NB4 (cell line): ENCODE results near the gene LRRK1.

ENCODE experiments used
- DNase-seq: peaks from one replicate; pipeline ENCODE4 v3.0.0; 2010; ENCODE audit warnings: low read depth
- H3K4me3 ChIP-seq: one replicate; pipeline ENCODE4 v1.5.1; 2011; ENCODE audit warnings: mild to moderate bottlenecking, low read depth, low read length, moderate library complexity
- CTCF ChIP-seq: IDR thresholded peaks from one replicate; pipeline ENCODE4 v1.5.1; 2012; ENCODE audit warnings: low read depth, low read length
- MAX ChIP-seq: IDR thresholded peaks from 2 replicates; pipeline ENCODE4 v1.6.1; 2011; ENCODE audit warnings: low read depth, low read length
- MYC ChIP-seq: IDR thresholded peaks from 2 replicates; pipeline ENCODE4 v1.6.1; 2011; ENCODE audit warnings: low read depth, low read length
- POLR2A ChIP-seq: IDR thresholded peaks from 2 replicates; pipeline ENCODE4 v1.6.1; 2011; ENCODE audit warnings: mild to moderate bottlenecking; ENCODE audit not compliant: insufficient read length; ENCODE audit errors: extremely low read depth

The LRRK1 gene

GRCh38 chr15:101003706-101004105 is 84.5 kb downstream of the LRRK1 start:
- no peak for DNase-seq
- no peak overlapping the region for H3K4me3 ChIP-seq
- TF ChIP-seq MAX (no peak), POLR2A (no peak), CTCF (no peak), MYC (no peak)

- no peak for DNase-seq
Observed at GRCh38 chr15:101004500-101004899, 85.3 kb downstream of the LRRK1 start.

GRCh38 chr15:101004986-101005747 is 86.0 kb downstream of the LRRK1 start:
- TF ChIP-seq POLR2A (no peak), MAX (no peak), MYC (no peak), CTCF (no peak)
- H3K4me3 ChIP-seq, result no peak overlapping the region
- DNase-seq, result no peak

More at GRCh38 chr15:101004500-101004899, 85.3 kb downstream of the LRRK1 start:
- H3K4me3 ChIP-seq, result no peak overlapping the region
- TF ChIP-seq MAX, result no peak
- TF ChIP-seq POLR2A, result no peak
- TF ChIP-seq CTCF, result no peak
- TF ChIP-seq MYC, result no peak

- peak; percentile 79 for DNase-seq
- no peak overlapping the region for H3K4me3 ChIP-seq
- TF ChIP-seq CTCF (peak; percentile 81), POLR2A (no peak)
Observed at GRCh38 chr15:101006931-101007691, 88.0 kb downstream of the LRRK1 start.

GRCh38 chr15:101008158-101009139 is 89.3 kb downstream of the LRRK1 start:
- DNase-seq, result peak; percentile 76
- peak overlapping the region; percentile 47 for H3K4me3 ChIP-seq
- no peak for TF ChIP-seq MYC
- TF ChIP-seq POLR2A, result no peak
- peak; percentile 97 for TF ChIP-seq CTCF
